HepG2 (cell line): Measurements from ENCODE around the gene L2HGDH. TPM values are rescaled to one million over a fixed set of nuclear protein-coding genes. Genes with fewer than 3 reads are reported as not detected.

Experiments used
- CBX5 ChIP-seq: sonication (generic); formaldehyde crosslinking; IDR thresholded peaks from 2 replicates; pipeline ENCODE4 v1.4.0; 2020; ENCODE audit warnings: missing genetic modification reagents, borderline replicate concordance
- PAWR ChIP-seq: sonication (generic); formaldehyde crosslinking; IDR thresholded peaks from 2 replicates; pipeline ENCODE4 v1.4.0; 2020; ENCODE audit warnings: missing genetic modification reagents, mild to moderate bottlenecking, borderline replicate concordance
- PCBP2 ChIP-seq: fragments of 200-400 bp; formaldehyde crosslinking; optimal IDR thresholded peaks from 2 replicates; pipeline ENCODE3; 2018; ENCODE audit warnings: low read length, low read depth; ENCODE audit not compliant: poor library complexity, severe bottlenecking
- polyA plus RNA-seq, 8 experiments: library from polyadenylated mRNA; depleted of rRNA in 3 of 8; stranded (reverse) in 7 of 8; unstranded in 1 of 8; fragments of >200 nt; fragmentation: Illumina TruSeq in 4 of 8; extraction: Trizol in 4 of 8; gene quantifications; 2 replicates each; pipeline versions ENCODE4 v1.2.1 to v1.2.3, GENCODE V29; 2011 to 2016; ENCODE audit warnings: low read depth in 4 of 8, missing spikeins in 1 of 8, mixed read lengths in 1 of 8; ENCODE audit not compliant: insufficient read depth in 1 of 8
- total RNA-seq, 5 experiments: library from RNA; depleted of rRNA; stranded (reverse); fragments of >200 nt; fragmentation: Illumina TruSeq; extraction: Trizol; gene quantifications; 2 replicates each; pipeline ENCODE4 v1.2.3, GENCODE V29; 2016; ENCODE audit warnings: low read depth in 1 of 5
- TF ChIP-seq, protein P1 (sequence below): sonication (generic); formaldehyde crosslinking; IDR thresholded peaks from 2 replicates; pipeline ENCODE4 v1.9.0; 2021; ENCODE audit warnings: mild to moderate bottlenecking, missing genetic modification reagents
- TF ChIP-seq, protein P2 (sequence below): sonication (generic); formaldehyde crosslinking; IDR thresholded peaks from 2 replicates; pipeline ENCODE4 v1.4.0; 2020; ENCODE audit warnings: missing genetic modification reagents, borderline replicate concordance
- TF ChIP-seq, protein P3 (sequence below): sonication (generic); formaldehyde crosslinking; IDR thresholded peaks from 2 replicates; pipeline ENCODE4 v1.5.1; 2020; ENCODE audit warnings: missing genetic modification reagents, mild to moderate bottlenecking, borderline replicate concordance

The L2HGDH gene
- total and polyA plus RNA-seq, 2 of the 13 experiments (the other 11 are each of a cell fraction or from before 2014, with no cell fraction given): 3.3 to 5.0 TPM

DNA sequence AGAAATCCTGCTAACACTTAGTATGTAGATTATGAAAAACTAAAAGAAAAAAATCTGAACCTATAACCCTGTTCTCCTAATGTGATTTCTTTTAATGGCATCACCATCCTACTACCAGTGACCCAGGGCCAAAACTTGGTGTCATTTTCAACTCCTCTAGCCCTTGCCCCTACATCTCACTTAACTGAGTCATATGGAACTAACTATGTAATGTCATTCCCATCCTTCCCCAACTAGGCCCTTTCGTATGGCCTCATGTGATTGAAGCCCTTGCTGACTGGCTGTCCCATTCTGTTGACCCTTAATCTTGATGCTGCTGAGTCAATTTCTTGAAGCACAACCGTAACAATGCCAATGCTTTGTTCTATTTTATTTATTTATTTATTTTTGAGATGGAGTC, 7.7 kb upstream of the L2HGDH start (continued):
- TF ChIP-seq, protein P1, sequence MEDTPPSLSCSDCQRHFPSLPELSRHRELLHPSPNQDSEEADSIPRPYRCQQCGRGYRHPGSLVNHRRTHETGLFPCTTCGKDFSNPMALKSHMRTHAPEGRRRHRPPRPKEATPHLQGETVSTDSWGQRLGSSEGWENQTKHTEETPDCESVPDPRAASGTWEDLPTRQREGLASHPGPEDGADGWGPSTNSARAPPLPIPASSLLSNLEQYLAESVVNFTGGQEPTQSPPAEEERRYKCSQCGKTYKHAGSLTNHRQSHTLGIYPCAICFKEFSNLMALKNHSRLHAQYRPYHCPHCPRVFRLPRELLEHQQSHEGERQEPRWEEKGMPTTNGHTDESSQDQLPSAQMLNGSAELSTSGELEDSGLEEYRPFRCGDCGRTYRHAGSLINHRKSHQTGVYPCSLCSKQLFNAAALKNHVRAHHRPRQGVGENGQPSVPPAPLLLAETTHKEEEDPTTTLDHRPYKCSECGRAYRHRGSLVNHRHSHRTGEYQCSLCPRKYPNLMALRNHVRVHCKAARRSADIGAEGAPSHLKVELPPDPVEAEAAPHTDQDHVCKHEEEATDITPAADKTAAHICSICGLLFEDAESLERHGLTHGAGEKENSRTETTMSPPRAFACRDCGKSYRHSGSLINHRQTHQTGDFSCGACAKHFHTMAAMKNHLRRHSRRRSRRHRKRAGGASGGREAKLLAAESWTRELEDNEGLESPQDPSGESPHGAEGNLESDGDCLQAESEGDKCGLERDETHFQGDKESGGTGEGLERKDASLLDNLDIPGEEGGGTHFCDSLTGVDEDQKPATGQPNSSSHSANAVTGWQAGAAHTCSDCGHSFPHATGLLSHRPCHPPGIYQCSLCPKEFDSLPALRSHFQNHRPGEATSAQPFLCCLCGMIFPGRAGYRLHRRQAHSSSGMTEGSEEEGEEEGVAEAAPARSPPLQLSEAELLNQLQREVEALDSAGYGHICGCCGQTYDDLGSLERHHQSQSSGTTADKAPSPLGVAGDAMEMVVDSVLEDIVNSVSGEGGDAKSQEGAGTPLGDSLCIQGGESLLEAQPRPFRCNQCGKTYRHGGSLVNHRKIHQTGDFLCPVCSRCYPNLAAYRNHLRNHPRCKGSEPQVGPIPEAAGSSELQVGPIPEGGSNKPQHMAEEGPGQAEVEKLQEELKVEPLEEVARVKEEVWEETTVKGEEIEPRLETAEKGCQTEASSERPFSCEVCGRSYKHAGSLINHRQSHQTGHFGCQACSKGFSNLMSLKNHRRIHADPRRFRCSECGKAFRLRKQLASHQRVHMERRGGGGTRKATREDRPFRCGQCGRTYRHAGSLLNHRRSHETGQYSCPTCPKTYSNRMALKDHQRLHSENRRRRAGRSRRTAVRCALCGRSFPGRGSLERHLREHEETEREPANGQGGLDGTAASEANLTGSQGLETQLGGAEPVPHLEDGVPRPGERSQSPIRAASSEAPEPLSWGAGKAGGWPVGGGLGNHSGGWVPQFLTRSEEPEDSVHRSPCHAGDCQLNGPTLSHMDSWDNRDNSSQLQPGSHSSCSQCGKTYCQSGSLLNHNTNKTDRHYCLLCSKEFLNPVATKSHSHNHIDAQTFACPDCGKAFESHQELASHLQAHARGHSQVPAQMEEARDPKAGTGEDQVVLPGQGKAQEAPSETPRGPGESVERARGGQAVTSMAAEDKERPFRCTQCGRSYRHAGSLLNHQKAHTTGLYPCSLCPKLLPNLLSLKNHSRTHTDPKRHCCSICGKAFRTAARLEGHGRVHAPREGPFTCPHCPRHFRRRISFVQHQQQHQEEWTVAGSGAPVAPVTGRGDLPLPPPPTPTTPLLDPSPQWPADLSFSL (CRISPR knock-in tag): no peak
- TF ChIP-seq, protein P2, sequence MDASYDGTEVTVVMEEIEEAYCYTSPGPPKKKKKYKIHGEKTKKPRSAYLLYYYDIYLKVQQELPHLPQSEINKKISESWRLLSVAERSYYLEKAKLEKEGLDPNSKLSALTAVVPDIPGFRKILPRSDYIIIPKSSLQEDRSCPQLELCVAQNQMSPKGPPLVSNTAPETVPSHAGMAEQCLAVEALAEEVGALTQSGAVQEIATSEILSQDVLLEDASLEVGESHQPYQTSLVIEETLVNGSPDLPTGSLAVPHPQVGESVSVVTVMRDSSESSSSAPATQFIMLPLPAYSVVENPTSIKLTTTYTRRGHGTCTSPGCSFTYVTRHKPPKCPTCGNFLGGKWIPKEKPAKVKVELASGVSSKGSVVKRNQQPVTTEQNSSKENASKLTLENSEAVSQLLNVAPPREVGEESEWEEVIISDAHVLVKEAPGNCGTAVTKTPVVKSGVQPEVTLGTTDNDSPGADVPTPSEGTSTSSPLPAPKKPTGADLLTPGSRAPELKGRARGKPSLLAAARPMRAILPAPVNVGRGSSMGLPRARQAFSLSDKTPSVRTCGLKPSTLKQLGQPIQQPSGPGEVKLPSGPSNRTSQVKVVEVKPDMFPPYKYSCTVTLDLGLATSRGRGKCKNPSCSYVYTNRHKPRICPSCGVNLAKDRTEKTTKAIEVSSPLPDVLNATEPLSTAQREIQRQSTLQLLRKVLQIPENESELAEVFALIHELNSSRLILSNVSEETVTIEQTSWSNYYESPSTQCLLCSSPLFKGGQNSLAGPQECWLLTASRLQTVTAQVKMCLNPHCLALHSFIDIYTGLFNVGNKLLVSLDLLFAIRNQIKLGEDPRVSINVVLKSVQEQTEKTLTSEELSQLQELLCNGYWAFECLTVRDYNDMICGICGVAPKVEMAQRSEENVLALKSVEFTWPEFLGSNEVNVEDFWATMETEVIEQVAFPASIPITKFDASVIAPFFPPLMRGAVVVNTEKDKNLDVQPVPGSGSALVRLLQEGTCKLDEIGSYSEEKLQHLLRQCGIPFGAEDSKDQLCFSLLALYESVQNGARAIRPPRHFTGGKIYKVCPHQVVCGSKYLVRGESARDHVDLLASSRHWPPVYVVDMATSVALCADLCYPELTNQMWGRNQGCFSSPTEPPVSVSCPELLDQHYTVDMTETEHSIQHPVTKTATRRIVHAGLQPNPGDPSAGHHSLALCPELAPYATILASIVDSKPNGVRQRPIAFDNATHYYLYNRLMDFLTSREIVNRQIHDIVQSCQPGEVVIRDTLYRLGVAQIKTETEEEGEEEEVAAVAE (CRISPR knock-in tag): no peak
- TF ChIP-seq, protein P3, sequence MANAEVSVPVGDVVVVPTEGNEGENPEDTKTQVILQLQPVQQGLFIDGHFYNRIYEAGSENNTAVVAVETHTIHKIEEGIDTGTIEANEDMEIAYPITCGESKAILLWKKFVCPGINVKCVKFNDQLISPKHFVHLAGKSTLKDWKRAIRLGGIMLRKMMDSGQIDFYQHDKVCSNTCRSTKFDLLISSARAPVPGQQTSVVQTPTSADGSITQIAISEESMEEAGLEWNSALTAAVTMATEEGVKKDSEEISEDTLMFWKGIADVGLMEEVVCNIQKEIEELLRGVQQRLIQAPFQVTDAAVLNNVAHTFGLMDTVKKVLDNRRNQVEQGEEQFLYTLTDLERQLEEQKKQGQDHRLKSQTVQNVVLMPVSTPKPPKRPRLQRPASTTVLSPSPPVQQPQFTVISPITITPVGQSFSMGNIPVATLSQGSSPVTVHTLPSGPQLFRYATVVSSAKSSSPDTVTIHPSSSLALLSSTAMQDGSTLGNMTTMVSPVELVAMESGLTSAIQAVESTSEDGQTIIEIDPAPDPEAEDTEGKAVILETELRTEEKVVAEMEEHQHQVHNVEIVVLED (CRISPR knock-in tag): no peak
- TF ChIP-seq PCBP2 (no peak), CBX5 (no peak), PAWR (CRISPR knock-in tag) (no peak)
